GM06990 (cell line): ENCODE measurements around the gene GMNN.

ENCODE experiments used
- DNase-seq: peaks from one replicate; pipeline ENCODE4 v3.0.0-alpha.2; 2011; ENCODE audit not compliant: insufficient read length; ENCODE audit errors: extremely low read depth
- H3K27me3 ChIP-seq: replicated peaks from 2 replicates; pipeline ENCODE4 v1.6.0; 2011; ENCODE audit warnings: low read length; ENCODE audit not compliant: control insufficient read depth, insufficient read depth
- H3K36me3 ChIP-seq: 2 replicates; pipeline ENCODE4 v1.5.1; 2011; ENCODE audit warnings: low read length; ENCODE audit not compliant: control insufficient read depth, insufficient read depth
- H3K4me3 ChIP-seq: replicated peaks from 2 replicates; pipeline ENCODE4 v1.5.1; 2011; ENCODE audit warnings: low read depth, mild to moderate bottlenecking, control low read depth, low read length
- TF ChIP-seq, protein P1 (sequence below): IDR thresholded peaks from 2 replicates; pipeline ENCODE4 v1.5.1; 2011; ENCODE audit warnings: low read length, control low read depth, mild to moderate bottlenecking, inconsistent platforms; ENCODE audit not compliant: insufficient read depth, poor library complexity, severe bottlenecking

GMNN gene

GRCh38 chr6:24807584-24807983 lies 32.8 kb downstream of the GMNN start:
- TF ChIP-seq, protein P1, sequence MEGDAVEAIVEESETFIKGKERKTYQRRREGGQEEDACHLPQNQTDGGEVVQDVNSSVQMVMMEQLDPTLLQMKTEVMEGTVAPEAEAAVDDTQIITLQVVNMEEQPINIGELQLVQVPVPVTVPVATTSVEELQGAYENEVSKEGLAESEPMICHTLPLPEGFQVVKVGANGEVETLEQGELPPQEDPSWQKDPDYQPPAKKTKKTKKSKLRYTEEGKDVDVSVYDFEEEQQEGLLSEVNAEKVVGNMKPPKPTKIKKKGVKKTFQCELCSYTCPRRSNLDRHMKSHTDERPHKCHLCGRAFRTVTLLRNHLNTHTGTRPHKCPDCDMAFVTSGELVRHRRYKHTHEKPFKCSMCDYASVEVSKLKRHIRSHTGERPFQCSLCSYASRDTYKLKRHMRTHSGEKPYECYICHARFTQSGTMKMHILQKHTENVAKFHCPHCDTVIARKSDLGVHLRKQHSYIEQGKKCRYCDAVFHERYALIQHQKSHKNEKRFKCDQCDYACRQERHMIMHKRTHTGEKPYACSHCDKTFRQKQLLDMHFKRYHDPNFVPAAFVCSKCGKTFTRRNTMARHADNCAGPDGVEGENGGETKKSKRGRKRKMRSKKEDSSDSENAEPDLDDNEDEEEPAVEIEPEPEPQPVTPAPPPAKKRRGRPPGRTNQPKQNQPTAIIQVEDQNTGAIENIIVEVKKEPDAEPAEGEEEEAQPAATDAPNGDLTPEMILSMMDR = no peak
- Histone ChIP-seq H3K27me3 (no peaks in the 10 kb centered on the region), H3K36me3 (peaks cover 4% of the 10 kb centered on the region), H3K4me3 (no peak overlapping the region)
- no peak for DNase-seq

GRCh38 chr6:24809728-24810127 lies 35.0 kb downstream of the GMNN start:
- H3K36me3 ChIP-seq = peaks cover 4% of the 10 kb centered on the region
- no peak overlapping the region for H3K4me3 ChIP-seq
- H3K27me3 ChIP-seq = no peaks in the 10 kb centered on the region
- TF ChIP-seq, protein P1 = no peak
- DNase-seq = no peak

GRCh38 chr6:24818346-24818745 lies 43.6 kb downstream of the GMNN start:
- DNase-seq = no peak
- H3K36me3 ChIP-seq = no peaks in the 10 kb centered on the region; the same call in 1 of the 2 replicates
- no peaks in the 10 kb centered on the region for H3K27me3 ChIP-seq
- TF ChIP-seq, protein P1 = no peak
- no peak overlapping the region for H3K4me3 ChIP-seq

- TF ChIP-seq, protein P1 = no peak
These were observed 47.2 kb downstream of the GMNN start for GRCh38 chr6:24821860-24822444.

GRCh38 chr6:24822696-24823095 lies 48.0 kb downstream of the GMNN start:
- TF ChIP-seq, protein P1 = no peak
- DNase-seq = no peak
- peaks cover 3% of the 10 kb centered on the region for H3K36me3 ChIP-seq

More at GRCh38 chr6:24821860-24822444, 47.2 kb downstream of the GMNN start:
- Histone ChIP-seq H3K27me3 (no peaks in the 10 kb centered on the region), H3K36me3 (no peaks in the 10 kb centered on the region; the same call in none of the 2 replicates), H3K4me3 (no peak overlapping the region)
- DNase-seq = no peak

GRCh38 chr6:24823185-24823584 lies 48.4 kb downstream of the GMNN start:
- Histone ChIP-seq H3K36me3 (peaks cover 3% of the 10 kb centered on the region), H3K27me3 (no peaks in the 10 kb centered on the region), H3K4me3 (no peak overlapping the region)
- TF ChIP-seq, protein P1 = no peak
- DNase-seq = no peak

More at GRCh38 chr6:24822696-24823095, 48.0 kb downstream of the GMNN start:
- H3K4me3 ChIP-seq = no peak overlapping the region
- H3K27me3 ChIP-seq = no peaks in the 10 kb centered on the region
